Calu3 (cell line): ENCODE data around the gene SNRNP35. TPM values are rescaled to one million over a fixed set of nuclear protein-coding genes. Genes with fewer than 3 reads are reported as not detected.
"Not testable (repeated sequence)": the region's sequence is repeated elsewhere in the genome, so short reads cannot be mapped to it uniquely, and the experiment has no call there.

Source experiments
- BruUV-seq: library from RNA; stranded (reverse); fragments of 400-500 nt; replicated peaks from 2 replicates; lab custom pipeline; 2021; lab: Mats Ljungman, UMichigan
- CTCF ChIA-PET: fragments of 300-600 bp; sonication (Branson Sonifier 250); formaldehyde crosslinking; loops from one replicate; lab custom pipeline; 2022; ENCODE audit warnings: antibody characterized with exemption; lab: Charles Lee
- DNase-seq: peaks from one replicate; pipeline ENCODE4 v3.0.0; 2022
- H3K27ac Mint-ChIP-seq: one replicate; pipeline ENCODE4 v1.8.0; 2022; ENCODE audit warnings: mixed read lengths; ENCODE audit not compliant: unreplicated experiment
- H3K27me3 Mint-ChIP-seq: one replicate; pipeline ENCODE4 v1.8.0; 2022; ENCODE audit warnings: mixed read lengths; ENCODE audit not compliant: unreplicated experiment
- H3K36me3 Mint-ChIP-seq: one replicate; pipeline ENCODE4 v1.8.0; 2022; ENCODE audit warnings: mild to moderate bottlenecking, moderate library complexity, mixed read lengths; ENCODE audit not compliant: insufficient read depth, unreplicated experiment
- H3K4me1 Mint-ChIP-seq: one replicate; pipeline ENCODE4 v1.8.0; 2022; ENCODE audit warnings: mild to moderate bottlenecking, low read depth, mixed read lengths; ENCODE audit not compliant: unreplicated experiment
- H3K4me3 Mint-ChIP-seq: one replicate; pipeline ENCODE4 v1.8.0; 2022; ENCODE audit warnings: mild to moderate bottlenecking, low read depth, moderate library complexity, mixed read lengths; ENCODE audit not compliant: unreplicated experiment
- H3K9me3 Mint-ChIP-seq: one replicate; pipeline ENCODE4 v1.8.0; 2022; ENCODE audit warnings: low read depth, mixed read lengths; ENCODE audit not compliant: unreplicated experiment
- intact Hi-C: fragments of 100-400 bp; cut with micrococcal nuclease; formaldehyde crosslinking; loops from one replicate; pipeline ENCODE4 v1.10.0; 2022; ENCODE audit not compliant: unreplicated experiment
- total RNA-seq: library from RNA; stranded (reverse); gene quantifications from 2 replicates; pipeline ENCODE4 v1.2.3, GENCODE V29; 2022
- TF ChIP-seq, protein P1 (sequence below): fragments of 200-600 bp; IDR thresholded peaks from one replicate; pipeline ENCODE4 v1.8.0; 2022; ENCODE audit warnings: antibody characterized with exemption; ENCODE audit not compliant: unreplicated experiment

Gene SNRNP35
- total RNA-seq, 1 experiment from 2014 or later = 34.9 TPM

DNA sequence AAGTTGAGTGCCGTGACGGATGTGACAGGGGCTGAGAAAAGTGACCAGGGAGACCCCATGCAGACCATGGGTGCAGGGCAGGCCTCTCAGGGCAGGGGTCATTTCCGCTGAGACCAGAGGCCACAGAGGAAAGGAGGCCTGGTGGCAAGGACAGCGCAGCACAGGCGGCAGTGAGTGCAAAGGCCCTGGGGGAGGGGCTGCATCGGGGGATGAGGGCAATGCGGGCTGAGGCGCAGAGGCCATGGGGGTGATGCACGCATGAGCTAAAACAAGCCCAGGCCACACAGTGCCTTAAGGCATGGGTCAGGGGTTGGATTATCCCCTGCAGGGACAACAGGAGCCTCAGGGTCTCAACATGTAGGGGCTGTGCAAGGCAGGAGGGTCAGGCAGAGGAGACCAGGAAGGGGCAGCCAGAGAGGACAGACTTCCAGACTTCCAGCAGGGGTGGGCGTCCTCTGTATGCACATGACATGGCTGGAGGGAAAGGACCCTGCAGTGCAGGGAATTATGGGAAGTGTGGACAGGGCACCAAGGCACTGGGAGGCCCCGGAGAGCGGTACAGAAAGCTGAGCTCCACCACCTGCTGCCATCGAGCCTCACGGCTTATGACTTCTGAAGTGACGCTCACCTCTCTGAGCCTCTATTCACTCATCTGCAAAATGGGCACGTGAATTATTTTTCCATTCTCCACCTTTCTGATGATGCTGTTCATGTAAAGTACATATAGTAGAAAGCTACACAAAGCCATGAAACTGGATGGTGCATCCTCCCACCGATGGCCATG lies 48.3 kb downstream of the SNRNP35 start:
- no peak overlapping the region for H3K4me3 Mint-ChIP-seq
- CTCF ChIA-PET = no interaction called here
- TF ChIP-seq, protein P1, sequence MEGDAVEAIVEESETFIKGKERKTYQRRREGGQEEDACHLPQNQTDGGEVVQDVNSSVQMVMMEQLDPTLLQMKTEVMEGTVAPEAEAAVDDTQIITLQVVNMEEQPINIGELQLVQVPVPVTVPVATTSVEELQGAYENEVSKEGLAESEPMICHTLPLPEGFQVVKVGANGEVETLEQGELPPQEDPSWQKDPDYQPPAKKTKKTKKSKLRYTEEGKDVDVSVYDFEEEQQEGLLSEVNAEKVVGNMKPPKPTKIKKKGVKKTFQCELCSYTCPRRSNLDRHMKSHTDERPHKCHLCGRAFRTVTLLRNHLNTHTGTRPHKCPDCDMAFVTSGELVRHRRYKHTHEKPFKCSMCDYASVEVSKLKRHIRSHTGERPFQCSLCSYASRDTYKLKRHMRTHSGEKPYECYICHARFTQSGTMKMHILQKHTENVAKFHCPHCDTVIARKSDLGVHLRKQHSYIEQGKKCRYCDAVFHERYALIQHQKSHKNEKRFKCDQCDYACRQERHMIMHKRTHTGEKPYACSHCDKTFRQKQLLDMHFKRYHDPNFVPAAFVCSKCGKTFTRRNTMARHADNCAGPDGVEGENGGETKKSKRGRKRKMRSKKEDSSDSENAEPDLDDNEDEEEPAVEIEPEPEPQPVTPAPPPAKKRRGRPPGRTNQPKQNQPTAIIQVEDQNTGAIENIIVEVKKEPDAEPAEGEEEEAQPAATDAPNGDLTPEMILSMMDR = no peak

DNA sequence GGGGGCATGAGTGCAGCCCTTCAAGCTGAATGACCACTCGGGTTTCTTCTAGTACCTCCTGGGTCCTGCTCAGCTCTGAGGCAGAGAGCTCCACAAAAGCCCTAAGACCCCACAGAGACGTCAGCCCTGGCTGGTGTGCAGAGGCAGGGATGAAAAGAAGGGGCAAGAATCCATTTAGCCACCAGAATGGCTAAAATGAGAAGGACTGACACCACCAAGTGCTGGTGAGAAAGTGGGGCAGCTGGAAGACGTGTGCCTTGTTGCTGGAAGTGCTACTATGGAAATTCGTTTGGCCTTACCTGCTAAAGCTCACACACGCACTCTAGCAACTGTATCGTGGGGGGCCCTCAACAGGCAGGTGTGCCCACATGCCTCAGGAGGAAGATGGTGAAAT lies 48.9 kb downstream of the SNRNP35 start:
- no peaks in the 10 kb centered on the region for H3K36me3 Mint-ChIP-seq
- H3K27ac Mint-ChIP-seq = no peak overlapping the region
- no peak overlapping the region for H3K4me3 Mint-ChIP-seq
- TF ChIP-seq, protein P1 = no peak
- no peaks in the 10 kb centered on the region for H3K9me3 Mint-ChIP-seq
- intact Hi-C loops = no loop called here
- no peaks in the 10 kb centered on the region for H3K27me3 Mint-ChIP-seq
- BruUV-seq = no TSS peak
- no peaks in the 10 kb centered on the region for H3K4me1 Mint-ChIP-seq
- CTCF ChIA-PET = no interaction called here
- no peak for DNase-seq

More for the DNA sequence above, 48.3 kb downstream of the SNRNP35 start:
- Mint-ChIP-seq H3K4me1 (no peaks in the 10 kb centered on the region), H3K9me3 (no peaks in the 10 kb centered on the region), H3K27me3 (no peaks in the 10 kb centered on the region), H3K27ac (no peak overlapping the region), H3K36me3 (no peaks in the 10 kb centered on the region)
- DNase-seq = no peak
- no TSS peak for BruUV-seq
- intact Hi-C loops = no loop called here

DNA sequence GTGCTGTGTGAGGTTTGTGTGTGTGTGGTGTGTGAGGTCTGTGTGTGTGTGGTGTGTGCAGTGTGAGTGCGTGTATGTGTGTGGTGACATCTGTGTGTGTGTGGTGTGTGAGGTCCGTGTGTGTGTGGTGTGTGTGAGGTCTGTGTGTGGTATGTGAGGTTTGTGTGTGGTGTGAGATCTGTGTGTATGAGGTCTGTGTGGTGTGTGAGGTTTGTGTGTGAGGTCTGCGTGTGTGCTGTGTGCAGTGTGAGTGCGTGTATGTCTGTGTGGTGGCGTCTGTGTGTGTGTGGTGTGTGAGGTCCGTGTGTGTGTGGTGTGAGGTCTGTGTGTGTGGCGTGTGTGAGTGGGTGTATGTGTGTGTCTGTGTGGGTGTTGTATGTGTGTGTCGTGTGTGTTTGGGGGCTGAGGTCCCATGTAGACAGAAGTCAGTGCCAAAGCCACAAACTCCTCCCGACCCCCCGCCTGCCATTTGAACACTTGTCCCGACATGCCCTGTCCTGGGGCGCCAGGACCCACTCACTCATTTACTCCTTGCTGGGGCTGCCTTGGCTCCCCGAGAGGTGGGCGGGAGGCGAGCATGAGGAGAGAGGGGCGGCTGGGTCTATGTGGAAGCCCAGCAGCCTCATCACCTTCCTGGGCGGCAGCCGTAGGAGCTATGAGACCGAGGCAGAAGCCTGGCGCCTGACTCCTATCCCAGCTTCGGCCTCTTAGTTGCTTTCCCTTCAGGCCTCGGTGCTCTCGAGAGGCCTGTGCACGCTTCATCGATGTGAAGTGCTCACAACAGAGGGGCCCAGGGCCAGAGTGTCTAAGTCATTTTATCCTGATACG lies 55.1 kb downstream of the SNRNP35 start:
- Mint-ChIP-seq H3K4me3 (no peak overlapping the region), H3K27ac (no peak overlapping the region), H3K4me1 (no peaks in the 10 kb centered on the region), H3K27me3 (no peaks in the 10 kb centered on the region), H3K36me3 (no peaks in the 10 kb centered on the region), H3K9me3 (no peaks in the 10 kb centered on the region)
- BruUV-seq = no TSS peak
- DNase-seq = no peak
- intact Hi-C loops = no loop called here
- CTCF ChIA-PET = no interaction called here
- TF ChIP-seq, protein P1 = no peak

DNA sequence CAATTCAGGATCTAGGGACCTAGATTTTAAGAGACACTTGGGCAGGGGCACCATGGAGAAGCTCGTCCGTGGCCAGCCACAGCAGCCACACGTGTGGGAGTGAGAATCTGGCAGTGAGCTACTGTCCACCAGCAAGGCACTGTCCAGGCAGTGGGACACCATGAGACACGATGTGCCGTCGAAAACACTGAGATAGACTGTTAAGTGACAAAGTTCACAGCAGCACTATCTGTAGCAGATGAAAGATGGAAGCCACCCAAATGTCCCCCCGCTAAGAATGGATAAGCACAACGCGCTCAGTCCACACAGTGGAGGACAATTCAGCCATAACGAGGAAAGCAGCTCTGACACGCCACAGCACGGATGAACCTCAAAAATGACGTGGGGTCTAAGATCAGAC lies 55.9 kb downstream of the SNRNP35 start:
- no peaks in the 10 kb centered on the region for H3K36me3 Mint-ChIP-seq
- intact Hi-C loops = no loop called here
- BruUV-seq = no TSS peak
- TF ChIP-seq, protein P1 = no peak
- H3K27ac Mint-ChIP-seq = no peak overlapping the region
- no peaks in the 10 kb centered on the region for H3K4me1 Mint-ChIP-seq
- H3K4me3 Mint-ChIP-seq = no peak overlapping the region
- no peaks in the 10 kb centered on the region for H3K9me3 Mint-ChIP-seq
- DNase-seq = no peak
- CTCF ChIA-PET = no interaction called here
- no peaks in the 10 kb centered on the region for H3K27me3 Mint-ChIP-seq

DNA sequence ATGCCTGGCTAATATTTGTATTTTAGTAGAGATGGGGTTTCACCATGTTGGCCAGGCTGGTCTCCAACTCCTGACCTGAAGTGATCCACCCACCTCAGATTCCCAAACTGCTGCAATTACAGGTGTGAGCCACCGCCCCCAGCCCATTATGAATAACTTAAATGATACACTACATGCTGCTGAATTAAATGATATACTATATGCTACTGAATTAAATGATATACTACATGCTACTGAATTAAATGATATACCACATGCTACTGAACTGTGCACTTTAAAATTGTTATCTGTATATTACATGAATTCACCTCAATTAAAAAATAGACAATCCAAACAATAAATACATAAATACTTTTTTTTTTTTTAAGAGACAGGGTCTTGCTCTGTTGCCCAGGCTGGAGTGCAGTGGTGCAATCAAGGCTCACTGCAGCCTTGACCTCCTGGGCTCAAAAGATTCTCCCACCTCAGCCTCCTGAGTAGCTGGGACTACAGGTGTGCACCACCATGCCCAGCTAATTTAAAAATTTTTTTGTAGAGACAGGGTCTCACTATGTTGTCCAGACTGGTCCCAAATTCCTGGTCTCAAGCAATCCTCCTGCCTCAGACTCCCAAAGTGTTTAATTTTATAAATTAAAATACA lies 56.8 kb downstream of the SNRNP35 start:
- H3K4me3 Mint-ChIP-seq, H3K27ac Mint-ChIP-seq, BruUV-seq, intact Hi-C loops, DNase-seq, H3K27me3 Mint-ChIP-seq, H3K36me3 Mint-ChIP-seq, H3K9me3 Mint-ChIP-seq, CTCF ChIA-PET, H3K4me1 Mint-ChIP-seq: not testable (repeated sequence)
